GM12891 (cell line): ENCODE results near the gene FMOD.

Experiments
- POLR2A ChIP-seq: IDR thresholded peaks from 2 replicates; pipeline ENCODE4 v1.6.1; 2011; ENCODE audit warnings: low read depth, low read length, control low read depth
- POLR2AphosphoS5 ChIP-seq: IDR thresholded peaks from 2 replicates; pipeline ENCODE4 v1.6.1; 2011; ENCODE audit warnings: low read depth, low read length, control low read depth
- SPI1 ChIP-seq: IDR thresholded peaks from 2 replicates; pipeline ENCODE4 v1.6.1; 2011; ENCODE audit warnings: low read depth, low read length, control low read depth

- TF ChIP-seq SPI1 = no peak
- TF ChIP-seq POLR2AphosphoS5 = no peak
- TF ChIP-seq POLR2A = no peak
Measured at GRCh38 chr1:203395751-203396150, 44.8 kb upstream of the FMOD start.
